Peyer's patch (tissue), 4 donors: Measurements from ENCODE around the gene NLRP3. TPM values are rescaled to one million over a fixed set of nuclear protein-coding genes. Genes with fewer than 3 reads are reported as not detected.
"Not testable (repeated sequence)": the region's sequence is repeated elsewhere in the genome, so short reads cannot be mapped to it uniquely, and the experiment has no call there.

Experiments used
- DNase-seq, 3 donors: peaks; one replicate each; pipeline ENCODE4 v3.0.0-alpha.2; 2017 to 2019
- H3K27ac ChIP-seq, 4 donors: fragments of 200-600 bp; sonication (generic); one replicate each; pipeline ENCODE4 v1.5.1; 2016 to 2019
- H3K27me3 ChIP-seq, 2 donors: fragments of 200-600 bp; sonication (generic); one replicate each; pipeline ENCODE4 v1.5.1; 2019
- H3K36me3 ChIP-seq, 3 donors: fragments of 200-600 bp; sonication (generic); one replicate each; pipeline ENCODE4 v1.5.1; 2016 to 2019
- H3K4me1 ChIP-seq, 4 donors: fragments of 200-600 bp; sonication (generic); one replicate each; pipeline ENCODE4 v1.5.1; 2016 to 2019
- H3K4me3 ChIP-seq, 4 donors: fragments of 200-600 bp; sonication (generic); 1 replicate in 3 of 4; 2 replicates in 1 of 4; pipeline ENCODE4 v1.5.1; 2016 to 2019; ENCODE audit warnings: mild to moderate bottlenecking in 1 of 4
- H3K9me3 ChIP-seq, 4 donors: fragments of 200-600 bp; sonication (generic); one replicate each; pipeline ENCODE4 v1.5.1; 2016 to 2019; ENCODE audit warnings: mild to moderate bottlenecking in 1 of 4
- CTCF ChIP-seq, 6 experiments: fragments of 450-650 bp in 4 of 6; fragments of 200-600 bp in 2 of 6; sonication (generic) in 1 of 6; IDR thresholded peaks; one replicate each; pipeline ENCODE4 v1.5.1; 2017 to 2019; ENCODE audit warnings: antibody characterized with exemption in 6 of 6, mild to moderate bottlenecking in 3 of 6, moderate library complexity in 1 of 6
- POLR2A ChIP-seq, 2 donors: fragments of 450-650 bp; IDR thresholded peaks; one replicate each; pipeline ENCODE4 v1.5.1; 2017; ENCODE audit warnings: antibody characterized with exemption in 2 of 2, mild to moderate bottlenecking in 2 of 2, moderate library complexity in 2 of 2
- total RNA-seq, 4 donors: library from RNA; depleted of rRNA; stranded (reverse); fragments of >200 nt; gene quantifications; one replicate each; pipeline ENCODE4 v1.1.0, GENCODE V29; 2016

NLRP3 gene
- total RNA-seq, 4 donors from 2014 or later, result 0.47 to 9.1 (median 0.67) TPM; not detected in 1

- no peak overlapping the region for H3K27ac ChIP-seq
These were observed 44.9 kb upstream of the NLRP3 start for GRCh38 chr1:247370786-247371732.

GRCh38 chr1:247371801-247372259 is 44.1 kb upstream of the NLRP3 start:
- H3K36me3 ChIP-seq, result no peaks in the 10 kb centered on the region
- H3K4me3 ChIP-seq, result no peak overlapping the region
- no peaks in the 10 kb centered on the region for H3K9me3 ChIP-seq
- H3K4me1 ChIP-seq, result no peaks in the 10 kb centered on the region
- no peak for DNase-seq
- no peak overlapping the region for H3K27ac ChIP-seq
- H3K27me3 ChIP-seq, result no peaks in the 10 kb centered on the region
- TF ChIP-seq CTCF (IDR thresholded peaks at IDR 0.05), result no peak
- no peak for TF ChIP-seq POLR2A (IDR thresholded peaks at IDR 0.05)

More at GRCh38 chr1:247370786-247371732, 44.9 kb upstream of the NLRP3 start:
- H3K27me3 ChIP-seq, result no peaks in the 10 kb centered on the region
- TF ChIP-seq POLR2A (IDR thresholded peaks at IDR 0.05) (no peak), CTCF (IDR thresholded peaks at IDR 0.05) (no peak)
- no peaks in the 10 kb centered on the region for H3K4me1 ChIP-seq
- no peaks in the 10 kb centered on the region for H3K9me3 ChIP-seq
- H3K4me3 ChIP-seq, result no peak overlapping the region
- H3K36me3 ChIP-seq, result no peaks in the 10 kb centered on the region
- no peak for DNase-seq

- no peaks in the 10 kb centered on the region for H3K36me3 ChIP-seq
- DNase-seq, result peak; percentile 50 to 74 (median 56)
- H3K4me3 ChIP-seq, result peak overlapping the region in 3 of 4 donors; percentile 38 to 56 (median 43)
These were observed 42.2 kb upstream of the NLRP3 start for GRCh38 chr1:247373721-247374141.

GRCh38 chr1:247374651-247375334 is 41.2 kb upstream of the NLRP3 start:
- not testable (repeated sequence) for H3K4me3 ChIP-seq, H3K36me3 ChIP-seq, H3K27me3 ChIP-seq, DNase-seq, H3K9me3 ChIP-seq, H3K4me1 ChIP-seq, H3K27ac ChIP-seq

More at GRCh38 chr1:247373721-247374141, 42.2 kb upstream of the NLRP3 start:
- no peaks in the 10 kb centered on the region for H3K27me3 ChIP-seq
- no peak overlapping the region for H3K27ac ChIP-seq
- H3K9me3 ChIP-seq, result no peaks in the 10 kb centered on the region
- TF ChIP-seq CTCF (IDR thresholded peaks at IDR 0.05) (peak; percentile 6 to 41 (median 20)), POLR2A (IDR thresholded peaks at IDR 0.05) (no peak)
- H3K4me1 ChIP-seq, result no peaks in the 10 kb centered on the region

- Histone ChIP-seq H3K9me3 (no peaks in the 10 kb centered on the region), H3K27ac (no peak overlapping the region), H3K36me3 (no peaks in the 10 kb centered on the region), H3K27me3 (no peaks in the 10 kb centered on the region), H3K4me3 (no peak overlapping the region), H3K4me1 (no peaks in the 10 kb centered on the region)
- no peak for TF ChIP-seq POLR2A (IDR thresholded peaks at IDR 0.05)
- TF ChIP-seq CTCF (IDR thresholded peaks at IDR 0.05), result no peak
- no peak for DNase-seq
These were observed 40.2 kb upstream of the NLRP3 start for GRCh38 chr1:247375747-247376146.

- DNase-seq, result no peak
These were observed 39.3 kb upstream of the NLRP3 start for GRCh38 chr1:247376659-247377058.

GRCh38 chr1:247377656-247378055 is 38.3 kb upstream of the NLRP3 start:
- not testable (repeated sequence) for H3K4me3 ChIP-seq, H3K4me1 ChIP-seq, H3K9me3 ChIP-seq, H3K27me3 ChIP-seq, H3K36me3 ChIP-seq, DNase-seq, H3K27ac ChIP-seq

More at GRCh38 chr1:247376659-247377058, 39.3 kb upstream of the NLRP3 start:
- Histone ChIP-seq H3K4me3 (no peak overlapping the region), H3K4me1 (no peaks in the 10 kb centered on the region), H3K9me3 (no peaks in the 10 kb centered on the region), H3K27me3 (no peaks in the 10 kb centered on the region), H3K27ac (no peak overlapping the region), H3K36me3 (no peaks in the 10 kb centered on the region)
- TF ChIP-seq POLR2A (IDR thresholded peaks at IDR 0.05), result no peak
- no peak for TF ChIP-seq CTCF (IDR thresholded peaks at IDR 0.05)
